Liver (tissue), 3 donors: Measurements from ENCODE around the gene FRMD4A.

ENCODE experiments used
- EGR1 ChIP-seq, 2 donors: IDR thresholded peaks; 2 replicates each; pipeline ENCODE4 v1.6.1; 2016 to 2018; ENCODE audit warnings: antibody characterized with exemption in 2 of 2, low read depth in 2 of 2
- FOXA2 ChIP-seq: IDR thresholded peaks from 2 replicates; pipeline ENCODE4 v1.6.1; 2016; ENCODE audit warnings: antibody characterized with exemption
- MAX ChIP-seq: IDR thresholded peaks from 2 replicates; pipeline ENCODE4 v1.6.1; 2016; ENCODE audit warnings: antibody characterized with exemption
- RAD21 ChIP-seq, 2 donors: IDR thresholded peaks; 2 replicates each; pipeline ENCODE4 v1.6.1; 2016; ENCODE audit warnings: antibody characterized with exemption in 2 of 2, mild to moderate bottlenecking in 2 of 2
- RXRA ChIP-seq, 2 donors: IDR thresholded peaks; 2 replicates each; pipeline ENCODE4 v1.6.1; 2017 to 2018; ENCODE audit warnings: antibody characterized with exemption in 2 of 2, mild to moderate bottlenecking in 1 of 2
- SP1 ChIP-seq: IDR thresholded peaks from 2 replicates; pipeline ENCODE4 v1.6.1; 2018; ENCODE audit warnings: antibody characterized with exemption, mild to moderate bottlenecking
- TAF1 ChIP-seq: conservative IDR thresholded peaks from 2 replicates; pipeline ENCODE4 v1.6.1; 2016; ENCODE audit warnings: antibody characterized with exemption, mild to moderate bottlenecking
- YY1 ChIP-seq: IDR thresholded peaks from 2 replicates; pipeline ENCODE4 v1.6.1; 2016; ENCODE audit warnings: antibody characterized with exemption, mild to moderate bottlenecking
- ZBTB33 ChIP-seq: IDR thresholded peaks from 2 replicates; pipeline ENCODE4 v1.6.1; 2016; ENCODE audit warnings: antibody characterized with exemption
- TF ChIP-seq, protein P1 (sequence below): fragments of 150-350 bp; IDR thresholded peaks from 2 replicates; pipeline ENCODE4 v1.5.1; 2017; ENCODE audit warnings: improper control_type of control experiment, low read depth, low read length; ENCODE audit not compliant: missing input control
- TF ChIP-seq, protein P2 (sequence below): IDR thresholded peaks from 2 replicates; pipeline ENCODE4 v1.6.1; 2016; ENCODE audit warnings: antibody characterized with exemption, mild to moderate bottlenecking
- donor health status: healthy.
- donor health status: healthy.

DNA sequence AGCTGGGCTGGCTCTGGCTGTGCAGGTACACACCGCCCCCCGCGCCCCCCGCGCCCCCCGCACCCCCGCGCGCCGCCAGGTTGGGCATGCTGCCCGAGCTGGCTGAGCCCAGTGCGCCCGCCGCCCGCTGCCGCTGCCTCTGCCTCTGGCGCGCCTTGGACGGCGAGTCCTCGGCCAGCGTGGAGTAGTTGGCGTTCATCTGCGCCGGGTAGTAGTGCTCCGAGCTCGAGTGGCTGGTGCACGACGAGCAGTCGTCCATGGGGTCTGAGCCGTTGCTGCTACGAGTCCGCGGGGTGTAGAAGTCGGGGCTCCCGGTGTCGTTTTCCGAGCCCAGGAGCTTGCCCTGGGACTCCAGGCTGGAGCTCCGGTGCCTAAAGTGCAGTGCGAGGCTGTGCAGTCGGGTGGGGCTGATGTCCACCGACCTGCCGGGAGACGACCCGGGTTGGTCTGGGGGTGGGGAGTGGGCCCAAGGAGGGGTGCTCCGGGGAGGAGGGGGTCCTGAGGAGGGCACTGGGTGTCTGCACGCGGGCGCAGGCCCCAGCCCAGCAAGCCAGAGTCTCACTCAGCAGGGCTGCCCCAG lies 673.5 kb downstream of the FRMD4A start:
- TF ChIP-seq, protein P1, sequence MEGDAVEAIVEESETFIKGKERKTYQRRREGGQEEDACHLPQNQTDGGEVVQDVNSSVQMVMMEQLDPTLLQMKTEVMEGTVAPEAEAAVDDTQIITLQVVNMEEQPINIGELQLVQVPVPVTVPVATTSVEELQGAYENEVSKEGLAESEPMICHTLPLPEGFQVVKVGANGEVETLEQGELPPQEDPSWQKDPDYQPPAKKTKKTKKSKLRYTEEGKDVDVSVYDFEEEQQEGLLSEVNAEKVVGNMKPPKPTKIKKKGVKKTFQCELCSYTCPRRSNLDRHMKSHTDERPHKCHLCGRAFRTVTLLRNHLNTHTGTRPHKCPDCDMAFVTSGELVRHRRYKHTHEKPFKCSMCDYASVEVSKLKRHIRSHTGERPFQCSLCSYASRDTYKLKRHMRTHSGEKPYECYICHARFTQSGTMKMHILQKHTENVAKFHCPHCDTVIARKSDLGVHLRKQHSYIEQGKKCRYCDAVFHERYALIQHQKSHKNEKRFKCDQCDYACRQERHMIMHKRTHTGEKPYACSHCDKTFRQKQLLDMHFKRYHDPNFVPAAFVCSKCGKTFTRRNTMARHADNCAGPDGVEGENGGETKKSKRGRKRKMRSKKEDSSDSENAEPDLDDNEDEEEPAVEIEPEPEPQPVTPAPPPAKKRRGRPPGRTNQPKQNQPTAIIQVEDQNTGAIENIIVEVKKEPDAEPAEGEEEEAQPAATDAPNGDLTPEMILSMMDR, result no peak
- no peak for TF ChIP-seq SP1
- no peak for TF ChIP-seq MAX
- no peak for TF ChIP-seq ZBTB33
- TF ChIP-seq, protein P2, sequence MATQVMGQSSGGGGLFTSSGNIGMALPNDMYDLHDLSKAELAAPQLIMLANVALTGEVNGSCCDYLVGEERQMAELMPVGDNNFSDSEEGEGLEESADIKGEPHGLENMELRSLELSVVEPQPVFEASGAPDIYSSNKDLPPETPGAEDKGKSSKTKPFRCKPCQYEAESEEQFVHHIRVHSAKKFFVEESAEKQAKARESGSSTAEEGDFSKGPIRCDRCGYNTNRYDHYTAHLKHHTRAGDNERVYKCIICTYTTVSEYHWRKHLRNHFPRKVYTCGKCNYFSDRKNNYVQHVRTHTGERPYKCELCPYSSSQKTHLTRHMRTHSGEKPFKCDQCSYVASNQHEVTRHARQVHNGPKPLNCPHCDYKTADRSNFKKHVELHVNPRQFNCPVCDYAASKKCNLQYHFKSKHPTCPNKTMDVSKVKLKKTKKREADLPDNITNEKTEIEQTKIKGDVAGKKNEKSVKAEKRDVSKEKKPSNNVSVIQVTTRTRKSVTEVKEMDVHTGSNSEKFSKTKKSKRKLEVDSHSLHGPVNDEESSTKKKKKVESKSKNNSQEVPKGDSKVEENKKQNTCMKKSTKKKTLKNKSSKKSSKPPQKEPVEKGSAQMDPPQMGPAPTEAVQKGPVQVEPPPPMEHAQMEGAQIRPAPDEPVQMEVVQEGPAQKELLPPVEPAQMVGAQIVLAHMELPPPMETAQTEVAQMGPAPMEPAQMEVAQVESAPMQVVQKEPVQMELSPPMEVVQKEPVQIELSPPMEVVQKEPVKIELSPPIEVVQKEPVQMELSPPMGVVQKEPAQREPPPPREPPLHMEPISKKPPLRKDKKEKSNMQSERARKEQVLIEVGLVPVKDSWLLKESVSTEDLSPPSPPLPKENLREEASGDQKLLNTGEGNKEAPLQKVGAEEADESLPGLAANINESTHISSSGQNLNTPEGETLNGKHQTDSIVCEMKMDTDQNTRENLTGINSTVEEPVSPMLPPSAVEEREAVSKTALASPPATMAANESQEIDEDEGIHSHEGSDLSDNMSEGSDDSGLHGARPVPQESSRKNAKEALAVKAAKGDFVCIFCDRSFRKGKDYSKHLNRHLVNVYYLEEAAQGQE, result no peak
- TF ChIP-seq EGR1 (IDR thresholded peaks at IDR 0.05; ENCODE audit: low read depth in 2 of 2), result no peak
- TF ChIP-seq RAD21 (IDR thresholded peaks at IDR 0.05), result no peak
- TF ChIP-seq RXRA (IDR thresholded peaks at IDR 0.05), result no peak
- TF ChIP-seq YY1, result no peak
- TF ChIP-seq FOXA2, result no peak
- TF ChIP-seq TAF1, result no peak
